ENCODE data around the gene PODXL. TPM values are rescaled to one million over a fixed set of nuclear protein-coding genes. Genes with fewer than 3 reads are reported as not detected.
"Not testable (repeated sequence)": the region's sequence is repeated elsewhere in the genome, so short reads cannot be mapped to it uniquely, and the experiment has no call there.

PODXL gene
- total RNA-seq, 4 donors from 2014 or later: 13.2 to 40.2 (median 26.6) TPM

- no peaks in the 10 kb centered on the region for H3K9me3 ChIP-seq
- peaks cover 0 to 52% (median 15%) of the 10 kb centered on the region in 3 donors for H3K4me1 ChIP-seq
- TF ChIP-seq POLR2AphosphoS5 (IDR thresholded peaks at IDR 0.05): no peak
- no peak for TF ChIP-seq POLR2A (IDR thresholded peaks at IDR 0.05)
- TF ChIP-seq CTCF (IDR thresholded peaks at IDR 0.05): peak; percentile 78 to 94 (median 90)
- no peak for TF ChIP-seq EP300 (IDR thresholded peaks at IDR 0.05)
- no peak overlapping the region for H3K27ac ChIP-seq
- peak; percentile 69 for ATAC-seq
- 18 to 33% methylated on average over 2 to 6 of the region's 14 CpGs for WGBS, 2 donors (ENCODE audit: low coverage in 1 of 2)
- H3K4me3 ChIP-seq: no peak overlapping the region
- H3K36me3 ChIP-seq: peaks cover 0 to 27% of the 10 kb centered on the region in 2 donors
- no peaks in the 10 kb centered on the region for H3K27me3 ChIP-seq
Measured at GRCh38 chr7:131507592-131508331, 48.7 kb downstream of the PODXL start.

GRCh38 chr7:131506597-131506996, 49.8 kb downstream of the PODXL start:
- Histone ChIP-seq H3K36me3 (peaks cover 0 to 27% of the 10 kb centered on the region in 2 donors), H3K27me3 (no peaks in the 10 kb centered on the region), H3K9me3 (no peaks in the 10 kb centered on the region), H3K4me1 (peaks cover 0 to 47% (median 16%) of the 10 kb centered on the region in 3 donors), H3K4me3 (no peak overlapping the region), H3K27ac (no peak overlapping the region)
- TF ChIP-seq POLR2A (IDR thresholded peaks at IDR 0.05) (no peak), POLR2AphosphoS5 (IDR thresholded peaks at IDR 0.05) (no peak), CTCF (IDR thresholded peaks at IDR 0.05) (no peak), EP300 (IDR thresholded peaks at IDR 0.05) (no peak)
- WGBS, 2 donors (ENCODE audit: low coverage in 1 of 2): 77 to 86% methylated on average over 4 to 9 of the region's 18 CpGs
- ATAC-seq: no peak

- WGBS, 2 donors (ENCODE audit: low coverage in 1 of 2): 86 to 100% methylated on average over 1 to 6 of the region's 30 CpGs
- ATAC-seq: no peak
- Histone ChIP-seq H3K27ac (no peak overlapping the region), H3K9me3 (no peaks in the 10 kb centered on the region), H3K4me1 (peaks cover 0 to 45% (median 16%) of the 10 kb centered on the region in 3 donors), H3K27me3 (no peaks in the 10 kb centered on the region), H3K4me3 (no peak overlapping the region), H3K36me3 (peaks cover 0 to 25% of the 10 kb centered on the region in 2 donors)
- TF ChIP-seq CTCF (IDR thresholded peaks at IDR 0.05) (no peak), POLR2A (IDR thresholded peaks at IDR 0.05) (no peak), POLR2AphosphoS5 (IDR thresholded peaks at IDR 0.05) (no peak), EP300 (IDR thresholded peaks at IDR 0.05) (no peak)
Measured at GRCh38 chr7:131505636-131506557, 50.5 kb downstream of the PODXL start.

- H3K9me3 ChIP-seq, H3K27ac ChIP-seq, ATAC-seq, H3K27me3 ChIP-seq, H3K4me3 ChIP-seq: not testable (repeated sequence)
- WGBS, 2 donors (ENCODE audit: low coverage in 1 of 2): 73 to 75% methylated on average over 2 of the region's 8 CpGs
- peaks cover 0 to 20% of the 10 kb centered on the region in 2 donors for H3K36me3 ChIP-seq
- peaks cover 0 to 45% (median 16%) of the 10 kb centered on the region in 3 donors for H3K4me1 ChIP-seq
Measured at GRCh38 chr7:131505037-131505620, 51.3 kb downstream of the PODXL start.

All from gastroesophageal sphincter (tissue), 4 donors.